GM23338 (cell line): ENCODE results near the gene SOAT1. TPM values are rescaled to one million over a fixed set of nuclear protein-coding genes. Genes with fewer than 3 reads are reported as not detected.

Experiments used
- ATAC-seq: fragments of 200-7000 bp; cut with Tn5 transposase; 3 replicates; pipeline ENCODE4 v1.9.1; 2020
- DNase-seq: peaks from one replicate; pipeline ENCODE4 v3.0.0-alpha.2; 2015; ENCODE audit warnings: low spot score
- H2AFZ ChIP-seq: fragments of 200-600 bp; sonication (generic); 2 replicates; pipeline ENCODE4 v1.8.0; 2016; ENCODE audit warnings: antibody characterized with exemption, mild to moderate bottlenecking, moderate library complexity
- H3F3A ChIP-seq: fragments of 200-600 bp; sonication (generic); replicated peaks from 2 replicates; pipeline ENCODE4 v1.8.0; 2017; ENCODE audit warnings: antibody characterized with exemption, mixed run types, low read depth
- H3K27ac ChIP-seq: fragments of 200-600 bp; sonication (generic); 2 replicates; pipeline ENCODE4 v1.6.1; 2016; ENCODE audit warnings: low read depth
- H3K27me3 ChIP-seq: fragments of 200-600 bp; sonication (generic); 2 replicates; pipeline ENCODE4 v1.8.0; 2016; ENCODE audit warnings: mild to moderate bottlenecking, mixed run types, moderate library complexity; ENCODE audit not compliant: insufficient read depth
- H3K36me3 ChIP-seq: fragments of 200-600 bp; sonication (generic); 2 replicates; pipeline ENCODE4 v1.8.0; 2016; ENCODE audit warnings: mild to moderate bottlenecking; ENCODE audit not compliant: insufficient read depth
- H3K4me1 ChIP-seq: fragments of 200-600 bp; sonication (generic); 2 replicates; pipeline ENCODE4 v1.8.0; 2016; ENCODE audit warnings: mild to moderate bottlenecking, moderate library complexity; ENCODE audit not compliant: insufficient read depth
- H3K4me2 ChIP-seq: fragments of 200-600 bp; sonication (generic); 2 replicates; pipeline ENCODE4 v1.7.1; 2017; ENCODE audit warnings: mixed run types
- H3K4me3 ChIP-seq: fragments of 200-600 bp; sonication (generic); 2 replicates; pipeline ENCODE4 v1.6.1; 2016; ENCODE audit warnings: mixed run types
- H3K79me2 ChIP-seq: fragments of 200-600 bp; sonication (generic); replicated peaks from 2 replicates; pipeline ENCODE4 v1.8.0; 2017; ENCODE audit warnings: mild to moderate bottlenecking; ENCODE audit not compliant: insufficient read depth
- H3K9me2 ChIP-seq: fragments of 200-600 bp; sonication (generic); 2 replicates; pipeline ENCODE4 v1.8.0; 2017; ENCODE audit not compliant: insufficient read depth
- H4K20me1 ChIP-seq: fragments of 200-600 bp; sonication (generic); replicated peaks from 2 replicates; pipeline ENCODE4 v1.8.0; 2017; ENCODE audit warnings: mild to moderate bottlenecking; ENCODE audit not compliant: insufficient read depth
- H3K27ac Mint-ChIP-seq: 2 replicates; pipeline ENCODE4 v1.8.0; 2020; ENCODE audit warnings: inconsistent platforms, mild to moderate bottlenecking, moderate library complexity, mixed read lengths
- H3K27me3 Mint-ChIP-seq: 3 replicates; pipeline ENCODE4 v1.8.0; 2022; ENCODE audit warnings: low read depth, mild to moderate bottlenecking, moderate library complexity, mixed read lengths, inconsistent platforms; ENCODE audit not compliant: insufficient read depth, poor library complexity
- H3K36me3 Mint-ChIP-seq: 3 replicates; pipeline ENCODE4 v1.8.0; 2021; ENCODE audit warnings: low read depth, mild to moderate bottlenecking, inconsistent platforms, moderate library complexity, mixed read lengths
- H3K4me1 Mint-ChIP-seq: 3 replicates; pipeline ENCODE4 v1.8.0; 2020; ENCODE audit warnings: mild to moderate bottlenecking, inconsistent platforms, mixed read lengths
- H3K4me3 Mint-ChIP-seq: 3 replicates; pipeline ENCODE4 v1.8.0; 2021; ENCODE audit warnings: moderate library complexity, mild to moderate bottlenecking, inconsistent platforms, mixed read lengths
- H3K9me3 Mint-ChIP-seq: 3 replicates; pipeline ENCODE4 v1.8.0; 2020; ENCODE audit warnings: moderate library complexity, mild to moderate bottlenecking, inconsistent platforms, mixed read lengths
- CREB1 ChIP-seq: fragments of 250-450 bp; sonication (Bioruptor Pico); IDR thresholded peaks from 2 replicates; pipeline ENCODE4 v1.5.0; 2020; ENCODE audit warnings: low read depth, mild to moderate bottlenecking, moderate library complexity
- EZH2 ChIP-seq: fragments of 200-600 bp; sonication (generic); IDR thresholded peaks from one replicate; pipeline ENCODE4 v1.8.0; 2017; ENCODE audit warnings: antibody characterized with exemption, mild to moderate bottlenecking, low read depth; ENCODE audit not compliant: unreplicated experiment
- EZH2phosphoT487 ChIP-seq: fragments of 200-600 bp; sonication (generic); IDR thresholded peaks from one replicate; pipeline ENCODE4 v1.8.1; 2018; ENCODE audit warnings: antibody characterized with exemption; ENCODE audit not compliant: unreplicated experiment
- JUNB ChIP-seq: IDR thresholded peaks from one replicate; pipeline ENCODE4 v1.6.1; 2016; ENCODE audit warnings: antibody characterized with exemption; ENCODE audit not compliant: unreplicated experiment
- STAT1 ChIP-seq: IDR thresholded peaks from one replicate; pipeline ENCODE4 v1.6.1; 2016; ENCODE audit warnings: antibody characterized with exemption; ENCODE audit not compliant: unreplicated experiment
- ZNF331 ChIP-seq: fragments of 250-450 bp; sonication (Bioruptor Pico); IDR thresholded peaks from 2 replicates; pipeline ENCODE4 v1.5.0; 2020; ENCODE audit warnings: low read depth, mild to moderate bottlenecking, moderate library complexity
- ZNF462 ChIP-seq: fragments of 250-450 bp; sonication (Bioruptor Pico); IDR thresholded peaks from 2 replicates; pipeline ENCODE4 v1.5.0; 2020; ENCODE audit warnings: mild to moderate bottlenecking, moderate library complexity
- polyA plus RNA-seq: library from polyadenylated mRNA; unstranded; fragments of >200 nt; fragmentation: Nextera tagmentation; extraction: Ambion mirVana; gene quantifications from 2 replicates; pipeline ENCODE4 v1.2.1, GENCODE V29; 2016
- total RNA-seq: library from RNA; depleted of rRNA; stranded (reverse); fragments of >200 nt; shearing (Covaris generic); gene quantifications from 2 replicates; pipeline ENCODE4 v1.2.3, GENCODE V29; 2014

The SOAT1 gene
- total and polyA plus RNA-seq, 2 experiments from 2014 or later, result 1.3 to 2.6 TPM

GRCh38 chr1:179340918-179341317, 47.3 kb downstream of the SOAT1 start:
- no peaks in the 10 kb centered on the region for H3K9me2 ChIP-seq
- no peaks in the 10 kb centered on the region for H3K36me3 ChIP-seq
- no peak overlapping the region for H3K27ac ChIP-seq
- DNase-seq, result no peak
- H3K4me2 ChIP-seq, result no peak overlapping the region
- H3K4me3 Mint-ChIP-seq, result no peak overlapping the region
- no peaks in the 10 kb centered on the region for H3K4me1 Mint-ChIP-seq
- H3K4me1 ChIP-seq, result no peaks in the 10 kb centered on the region
- no peaks in the 10 kb centered on the region for H3K27me3 Mint-ChIP-seq
- H3K27me3 ChIP-seq, result no peaks in the 10 kb centered on the region
- TF ChIP-seq STAT1 (no peak), JUNB (no peak), ZNF331 (CRISPR knock-in tag) (no peak), EZH2 (no peak), ZNF462 (CRISPR knock-in tag) (no peak), CREB1 (CRISPR knock-in tag) (no peak), EZH2phosphoT487 (no peak)
- no peaks in the 10 kb centered on the region for H3K79me2 ChIP-seq
- no peaks in the 10 kb centered on the region for H3F3A ChIP-seq
- no peaks in the 10 kb centered on the region for H3K9me3 Mint-ChIP-seq
- H3K4me3 ChIP-seq, result no peak overlapping the region
- no peaks in the 10 kb centered on the region for H3K36me3 Mint-ChIP-seq
- no peaks in the 10 kb centered on the region for H4K20me1 ChIP-seq
- H3K27ac Mint-ChIP-seq, result no peak overlapping the region
- no peak for ATAC-seq
- no peak overlapping the region for H2AFZ ChIP-seq
